ENCODE results near the gene ZNF22.

The ZNF22 gene

GRCh38 chr10:44967616-44968015 lies 33.1 kb upstream of the ZNF22 start:
- POLR2A ChIA-PET: interaction anchor here (1.0 to 1.8 kb wide), 2 partner anchors 11 to 13 kb away, joined by 3 to 12 read pairs; partner anchors contain the start of gene DEPP1
- CTCF ChIA-PET: interaction anchor here (1.1 to 14.0 kb wide), 5 partner anchors 11 to 33 kb away, joined by 3 to 151 read pairs (median 114); partner anchors contain the start of genes DEPP1 and RASSF4
- no peak for DNase-seq (ENCODE audit: extremely low spot score)
- no peak for TF ChIP-seq CTCF (IDR thresholded peaks at IDR 0.05; ENCODE audit: control extremely low read depth, extremely low read depth, low read depth, missing control alignments)

GRCh38 chr10:44968091-44968490 lies 32.6 kb upstream of the ZNF22 start:
- DNase-seq (ENCODE audit: extremely low spot score): no peak
- no peak for TF ChIP-seq CTCF (IDR thresholded peaks at IDR 0.05; ENCODE audit: control extremely low read depth, extremely low read depth, low read depth, missing control alignments)
- POLR2A ChIA-PET: interaction anchor here (1.0 to 1.8 kb wide), 2 partner anchors 10 to 12 kb away, joined by 3 to 12 read pairs; partner anchors contain the start of gene DEPP1
- CTCF ChIA-PET: interaction anchor here (1.1 to 14.0 kb wide), 5 partner anchors 10 to 34 kb away, joined by 3 to 151 read pairs (median 114); partner anchors contain the start of genes DEPP1 and RASSF4

GRCh38 chr10:44968500-44969400 lies 32.0 kb upstream of the ZNF22 start:
- POLR2A ChIA-PET: interaction anchor here (1.5 to 1.8 kb wide), 2 partner anchors 10 kb away, joined by 4 to 12 read pairs; partner anchors contain the start of gene DEPP1
- TF ChIP-seq CTCF (IDR thresholded peaks at IDR 0.05; ENCODE audit: control extremely low read depth, extremely low read depth, low read depth, missing control alignments): no peak
- CTCF ChIA-PET: interaction anchor here (1.0 to 14.0 kb wide), 6 partner anchors 10 to 34 kb away, joined by 3 to 151 read pairs (median 63); partner anchors contain the start of genes DEPP1 and RASSF4
- DNase-seq (ENCODE audit: extremely low spot score): no peak

GRCh38 chr10:44969854-44970253 lies 30.9 kb upstream of the ZNF22 start:
- POLR2A ChIA-PET: interaction anchor here (1.5 kb wide), 1 partner anchor 9 kb away, joined by 4 read pairs; the partner anchor contains the start of gene DEPP1
- TF ChIP-seq CTCF (IDR thresholded peaks at IDR 0.05; ENCODE audit: control extremely low read depth, extremely low read depth, low read depth, missing control alignments): no peak
- CTCF ChIA-PET: interaction anchor here (13.2 to 14.0 kb wide), 2 partner anchors 18 to 36 kb away, joined by 117 to 151 read pairs; partner anchors contain the start of gene RASSF4
- no peak for DNase-seq (ENCODE audit: extremely low spot score)

GRCh38 chr10:44970812-44971395 lies 29.8 kb upstream of the ZNF22 start:
- POLR2A ChIA-PET: no interaction called here
- CTCF ChIA-PET: interaction anchor here (13.2 kb wide), 1 partner anchor 19 kb away, joined by 151 read pairs; the partner anchor contains the start of gene RASSF4
- no peak for DNase-seq (ENCODE audit: extremely low spot score)
- no peak for TF ChIP-seq CTCF (IDR thresholded peaks at IDR 0.05; ENCODE audit: control extremely low read depth, extremely low read depth, low read depth, missing control alignments)

- TF ChIP-seq CTCF (IDR thresholded peaks at IDR 0.05; ENCODE audit: control extremely low read depth, extremely low read depth, low read depth, missing control alignments): no peak
- DNase-seq (ENCODE audit: extremely low spot score): no peak
- ChIA-PET POLR2A (no interaction called here), CTCF (no interaction called here)
Measured at GRCh38 chr10:44971434-44971833, 29.3 kb upstream of the ZNF22 start.
